A673 (cell line): ENCODE data around the gene FCAR. TPM values are rescaled to one million over a fixed set of nuclear protein-coding genes. Genes with fewer than 3 reads are reported as not detected.

ENCODE experiments used
- BruUV-seq: library from RNA; stranded (reverse); fragments of 400-500 nt; replicated peaks from 2 replicates; lab custom pipeline; 2021; lab: Mats Ljungman, UMichigan
- CTCF ChIA-PET: fragments of 300-600 bp; sonication (Branson Sonifier 250); formaldehyde crosslinking; loops from one replicate; lab custom pipeline; 2022; ENCODE audit warnings: antibody characterized with exemption; lab: Charles Lee
- POLR2A ChIA-PET: fragments of 300-600 bp; sonication (Branson Sonifier 250); formaldehyde crosslinking; loops from one replicate; lab custom pipeline; 2022; ENCODE audit warnings: antibody characterized with exemption; ENCODE audit not compliant: low non-redundant PET; lab: Charles Lee
- DNase-seq: peaks from one replicate; pipeline ENCODE4 v3.0.0-alpha.2; 2015; ENCODE audit warnings: low spot score
- H3K27ac ChIP-seq: fragments of 200-600 bp; sonication (generic); 2 replicates; pipeline ENCODE4 v1.5.1; 2016; ENCODE audit warnings: mixed run types, low read depth, mild to moderate bottlenecking, mixed read lengths, antibody characterized with exemption, low read length; ENCODE audit not compliant: poor library complexity, severe bottlenecking
- H3K27me3 ChIP-seq: fragments of 200-600 bp; sonication (generic); replicated peaks from 2 replicates; pipeline ENCODE4 v1.6.1; 2017; ENCODE audit warnings: mixed run types, low read depth, mild to moderate bottlenecking, mixed read lengths, antibody characterized with exemption, low read length; ENCODE audit not compliant: insufficient read depth, poor library complexity
- H3K36me3 ChIP-seq: fragments of 200-600 bp; sonication (generic); 2 replicates; pipeline ENCODE4 v1.6.1; 2016; ENCODE audit warnings: mixed run types, mild to moderate bottlenecking, mixed read lengths, antibody characterized with exemption, low read length; ENCODE audit not compliant: insufficient read depth, poor library complexity, severe bottlenecking
- H3K4me1 ChIP-seq: fragments of 200-600 bp; sonication (generic); 2 replicates; pipeline ENCODE4 v1.6.1; 2017; ENCODE audit warnings: mixed run types, mild to moderate bottlenecking, mixed read lengths, antibody characterized with exemption, low read length; ENCODE audit not compliant: insufficient read depth, poor library complexity, severe bottlenecking
- H3K4me3 ChIP-seq: fragments of 200-600 bp; sonication (generic); 2 replicates; pipeline ENCODE4 v1.5.1; 2016; ENCODE audit warnings: low read depth, mixed run types, mild to moderate bottlenecking, mixed read lengths, low read length; ENCODE audit not compliant: poor library complexity, severe bottlenecking
- H3K9me3 ChIP-seq: fragments of 200-600 bp; sonication (generic); 2 replicates; pipeline ENCODE4 v1.6.1; 2016; ENCODE audit warnings: mixed run types, low read depth, mild to moderate bottlenecking, mixed read lengths, antibody characterized with exemption, low read length; ENCODE audit not compliant: poor library complexity, severe bottlenecking
- EZH2 ChIP-seq: fragments of 200-600 bp; sonication (generic); IDR thresholded peaks from 2 replicates; pipeline ENCODE4 v1.6.1; 2017; ENCODE audit warnings: borderline replicate concordance, low read depth, mild to moderate bottlenecking, mixed read lengths, antibody characterized with exemption, low read length; ENCODE audit not compliant: poor library complexity, severe bottlenecking
- intact Hi-C: fragments of 100-400 bp; cut with micrococcal nuclease; formaldehyde crosslinking; loops from one replicate; pipeline ENCODE4 v1.10.0; 2022; ENCODE audit not compliant: unreplicated experiment
- total RNA-seq: library from RNA; stranded (reverse); gene quantifications from 2 replicates; pipeline ENCODE4 v1.2.3, GENCODE V29; 2021
- TF ChIP-seq, protein P1 (sequence below): fragments of 300-800, 200-600 bp; sonication (generic); conservative IDR thresholded peaks from 2 replicates; pipeline ENCODE4 v1.5.1; 2017; ENCODE audit warnings: low read depth, mild to moderate bottlenecking, antibody characterized with exemption, low read length, moderate library complexity, mixed read lengths

Gene FCAR
- total RNA-seq, 1 experiment from 2014 or later = not detected

DNA sequence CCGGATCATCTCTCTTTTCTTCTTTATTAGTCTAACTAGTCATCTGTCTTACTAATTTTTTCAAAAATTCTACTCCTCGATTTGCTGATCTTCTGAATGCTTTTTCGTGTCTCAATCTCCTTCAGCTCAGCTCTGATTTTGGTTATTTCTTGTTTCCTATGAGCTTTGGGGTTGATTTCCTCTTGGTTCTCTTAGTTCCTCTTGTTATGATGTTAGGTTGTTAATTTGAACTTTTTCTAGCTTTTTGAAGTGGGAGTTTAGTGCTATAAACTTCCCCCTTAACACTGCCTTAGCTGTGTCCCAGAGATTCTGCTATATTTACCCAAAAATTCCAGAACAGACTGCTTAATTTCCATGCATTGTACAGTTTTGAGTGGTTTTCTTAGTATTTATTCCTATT, 3.4 kb downstream of the FCAR start:
- CTCF ChIA-PET = no interaction called here
- H3K27me3 ChIP-seq = peaks cover 58% of the 10 kb centered on the region
- intact Hi-C loops = no loop called here
- POLR2A ChIA-PET = no interaction called here
- H3K9me3 ChIP-seq = no peaks in the 10 kb centered on the region
- no peak for DNase-seq
- H3K36me3 ChIP-seq = no peaks in the 10 kb centered on the region
- TF ChIP-seq, protein P1, sequence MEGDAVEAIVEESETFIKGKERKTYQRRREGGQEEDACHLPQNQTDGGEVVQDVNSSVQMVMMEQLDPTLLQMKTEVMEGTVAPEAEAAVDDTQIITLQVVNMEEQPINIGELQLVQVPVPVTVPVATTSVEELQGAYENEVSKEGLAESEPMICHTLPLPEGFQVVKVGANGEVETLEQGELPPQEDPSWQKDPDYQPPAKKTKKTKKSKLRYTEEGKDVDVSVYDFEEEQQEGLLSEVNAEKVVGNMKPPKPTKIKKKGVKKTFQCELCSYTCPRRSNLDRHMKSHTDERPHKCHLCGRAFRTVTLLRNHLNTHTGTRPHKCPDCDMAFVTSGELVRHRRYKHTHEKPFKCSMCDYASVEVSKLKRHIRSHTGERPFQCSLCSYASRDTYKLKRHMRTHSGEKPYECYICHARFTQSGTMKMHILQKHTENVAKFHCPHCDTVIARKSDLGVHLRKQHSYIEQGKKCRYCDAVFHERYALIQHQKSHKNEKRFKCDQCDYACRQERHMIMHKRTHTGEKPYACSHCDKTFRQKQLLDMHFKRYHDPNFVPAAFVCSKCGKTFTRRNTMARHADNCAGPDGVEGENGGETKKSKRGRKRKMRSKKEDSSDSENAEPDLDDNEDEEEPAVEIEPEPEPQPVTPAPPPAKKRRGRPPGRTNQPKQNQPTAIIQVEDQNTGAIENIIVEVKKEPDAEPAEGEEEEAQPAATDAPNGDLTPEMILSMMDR = no peak
- no peak for TF ChIP-seq EZH2
- H3K4me1 ChIP-seq = no peaks in the 10 kb centered on the region
- no TSS peak for BruUV-seq
- H3K4me3 ChIP-seq = no peak overlapping the region
- no peak overlapping the region for H3K27ac ChIP-seq

DNA sequence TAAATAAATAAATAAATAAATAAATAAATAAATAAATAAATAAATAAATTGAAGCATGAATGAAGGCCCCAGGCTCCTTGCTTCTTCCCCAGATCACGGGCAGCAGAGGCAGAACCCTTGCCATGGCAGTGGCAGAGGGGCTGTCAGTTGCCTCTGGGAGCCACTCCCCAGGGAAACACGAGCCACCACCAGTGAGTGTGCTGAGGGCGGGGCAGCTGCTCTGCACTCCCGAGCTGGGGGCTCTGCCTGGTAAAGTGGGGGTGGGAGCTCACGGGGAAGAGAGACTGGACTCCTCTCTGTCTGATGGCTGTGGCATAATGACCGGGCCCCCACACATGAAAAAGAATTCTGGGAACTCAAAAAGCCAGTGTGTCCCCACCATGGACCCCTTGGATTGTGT, 7.8 kb downstream of the FCAR start:
- CTCF ChIA-PET = interaction anchor here (0.6 to 1.1 kb wide), 6 partner anchors 27 to 622 kb away, joined by 3 to 11 read pairs (median 6); no protein-coding TSS in a partner anchor
- H3K27me3 ChIP-seq = peaks cover 19% of the 10 kb centered on the region
- BruUV-seq = no TSS peak
- no peak overlapping the region for H3K27ac ChIP-seq
- no peaks in the 10 kb centered on the region for H3K9me3 ChIP-seq
- no peak for TF ChIP-seq EZH2
- TF ChIP-seq, protein P1 = no peak
- no peak for DNase-seq
- POLR2A ChIA-PET = no interaction called here
- H3K4me3 ChIP-seq = no peak overlapping the region
- no peaks in the 10 kb centered on the region for H3K36me3 ChIP-seq
- H3K4me1 ChIP-seq = no peaks in the 10 kb centered on the region
- intact Hi-C loops = loop anchor here (5.0 kb wide), 1 partner anchor 40 kb away; no protein-coding TSS in a partner anchor

DNA sequence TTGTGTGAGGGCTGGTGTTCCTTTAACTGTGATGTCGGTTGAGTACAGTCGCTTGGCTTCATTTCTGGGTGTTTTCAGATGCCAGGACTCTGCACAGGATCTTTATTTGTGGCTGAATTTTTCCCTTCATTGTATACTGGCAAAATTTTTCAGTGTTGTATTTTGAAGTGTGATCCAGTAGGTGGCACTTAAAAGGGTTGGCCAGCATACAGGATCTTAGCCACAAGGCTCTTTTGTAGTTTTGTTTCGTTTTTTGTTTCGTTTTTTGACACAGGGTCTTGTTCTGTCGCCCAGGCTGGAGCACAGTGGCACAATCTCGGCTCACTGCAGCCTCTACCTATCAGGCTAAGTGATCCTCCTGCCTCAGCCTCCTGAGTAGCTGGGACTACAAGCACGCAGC, 8.7 kb downstream of the FCAR start:
- TF ChIP-seq EZH2 = no peak
- TF ChIP-seq, protein P1 = peak; percentile 39
- CTCF ChIA-PET = no interaction called here
- DNase-seq = peak; percentile 30
- intact Hi-C loops = loop anchor here (5.0 kb wide), 1 partner anchor 40 kb away; no protein-coding TSS in a partner anchor
- Histone ChIP-seq H3K4me3 (no peak overlapping the region), H3K36me3 (no peaks in the 10 kb centered on the region), H3K9me3 (no peaks in the 10 kb centered on the region), H3K27me3 (peaks cover 11% of the 10 kb centered on the region), H3K4me1 (no peaks in the 10 kb centered on the region), H3K27ac (no peak overlapping the region)
- BruUV-seq = no TSS peak
- POLR2A ChIA-PET = no interaction called here
